Measurements from ENCODE around the gene PCYOX1L.

- TF ChIP-seq CTCF (IDR thresholded peaks at IDR 0.05) = no peak
- no peak for TF ChIP-seq POLR2AphosphoS5 (IDR thresholded peaks at IDR 0.05)
These were observed 5.7 kb upstream of the PCYOX1L start for GRCh38 chr5:149352169-149352568.

Data from breast epithelium (tissue), 3 donors.